ENCODE measurements around the gene GATAD2A.
A peak's percentile ranks its signal among the peaks of the same experiment; 100 is the strongest.

GATAD2A gene

DNA sequence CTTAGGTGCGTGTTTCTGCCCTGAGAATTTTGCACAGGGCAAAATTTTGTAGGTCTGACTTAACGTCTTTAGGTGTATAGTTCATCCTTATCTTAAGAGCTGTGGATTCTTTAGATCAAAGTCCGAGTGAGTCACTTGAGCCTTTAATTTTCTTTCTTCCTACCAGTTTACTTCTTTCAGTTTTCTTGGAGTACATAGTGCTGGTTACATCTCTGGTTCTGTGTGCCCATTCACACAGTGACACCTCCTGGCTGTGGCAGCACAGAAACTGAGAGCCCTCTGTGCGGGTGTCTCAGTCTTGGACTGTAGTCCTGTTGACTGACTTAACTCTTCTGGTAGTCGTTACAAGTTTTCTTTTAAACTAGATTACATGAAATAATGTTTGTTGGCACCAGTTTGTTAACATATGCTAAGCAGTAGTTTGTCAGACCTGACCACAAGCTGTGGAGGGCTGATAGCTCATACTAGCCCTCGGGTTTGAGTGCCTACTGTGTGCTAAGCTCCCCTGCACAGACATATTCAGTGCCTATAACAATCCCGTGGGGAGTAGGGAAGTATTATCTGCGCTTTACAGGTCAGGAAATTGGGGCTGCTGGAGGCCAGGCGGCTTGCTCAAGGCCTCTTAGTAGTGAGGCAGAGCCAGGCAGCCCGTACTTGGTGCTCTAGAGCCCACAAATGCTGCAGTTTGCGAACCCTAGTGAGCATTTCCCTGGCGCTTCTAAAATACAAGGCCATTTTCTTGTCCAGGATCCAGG, 1.6 kb downstream of the GATAD2A start:
- Histone ChIP-seq H3K36me3 (no peaks in the 10 kb centered on the region), H3K9me3 (no peaks in the 10 kb centered on the region), H3K27me3 (no peaks in the 10 kb centered on the region), H3K4me1 (ENCODE audit: control insufficient read depth in 1 of 2, insufficient read depth in 1 of 2, low read depth in 1 of 2, low read length in 1 of 2) (peaks cover 69 to 76% of the 10 kb centered on the region in 2 experiments), H3K4me3 (ENCODE audit: low read depth in 1 of 2, low read length in 1 of 2) (peak overlapping the region; percentile 53 to 74), H3K27ac (peak overlapping the region; percentile 85)
- TF ChIP-seq, protein P1, sequence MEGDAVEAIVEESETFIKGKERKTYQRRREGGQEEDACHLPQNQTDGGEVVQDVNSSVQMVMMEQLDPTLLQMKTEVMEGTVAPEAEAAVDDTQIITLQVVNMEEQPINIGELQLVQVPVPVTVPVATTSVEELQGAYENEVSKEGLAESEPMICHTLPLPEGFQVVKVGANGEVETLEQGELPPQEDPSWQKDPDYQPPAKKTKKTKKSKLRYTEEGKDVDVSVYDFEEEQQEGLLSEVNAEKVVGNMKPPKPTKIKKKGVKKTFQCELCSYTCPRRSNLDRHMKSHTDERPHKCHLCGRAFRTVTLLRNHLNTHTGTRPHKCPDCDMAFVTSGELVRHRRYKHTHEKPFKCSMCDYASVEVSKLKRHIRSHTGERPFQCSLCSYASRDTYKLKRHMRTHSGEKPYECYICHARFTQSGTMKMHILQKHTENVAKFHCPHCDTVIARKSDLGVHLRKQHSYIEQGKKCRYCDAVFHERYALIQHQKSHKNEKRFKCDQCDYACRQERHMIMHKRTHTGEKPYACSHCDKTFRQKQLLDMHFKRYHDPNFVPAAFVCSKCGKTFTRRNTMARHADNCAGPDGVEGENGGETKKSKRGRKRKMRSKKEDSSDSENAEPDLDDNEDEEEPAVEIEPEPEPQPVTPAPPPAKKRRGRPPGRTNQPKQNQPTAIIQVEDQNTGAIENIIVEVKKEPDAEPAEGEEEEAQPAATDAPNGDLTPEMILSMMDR (IDR thresholded peaks at IDR 0.05): no peak

DNA sequence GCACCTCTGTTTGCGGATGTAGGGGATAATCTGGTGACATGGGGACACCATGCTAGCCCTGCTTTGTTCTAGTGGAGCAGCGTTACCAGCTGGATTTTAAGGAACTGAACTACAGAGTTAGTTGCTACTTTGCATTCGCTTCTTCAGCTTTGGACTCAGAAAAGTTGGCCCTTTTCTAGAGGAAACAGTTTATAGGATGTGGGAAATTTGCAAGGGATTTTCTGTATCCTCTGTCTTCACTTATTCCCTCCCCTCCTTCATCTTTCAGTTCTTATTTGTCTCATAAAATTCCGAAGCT, 2.1 kb downstream of the GATAD2A start:
- peaks cover 66 to 72% of the 10 kb centered on the region in 2 experiments for H3K4me1 ChIP-seq (ENCODE audit: control insufficient read depth in 1 of 2, insufficient read depth in 1 of 2, low read depth in 1 of 2, low read length in 1 of 2)
- peak overlapping the region; percentile 53 to 74 for H3K4me3 ChIP-seq (ENCODE audit: low read depth in 1 of 2, low read length in 1 of 2)
- TF ChIP-seq, protein P1 (IDR thresholded peaks at IDR 0.05): no peak
- H3K9me3 ChIP-seq: no peaks in the 10 kb centered on the region
- H3K27me3 ChIP-seq: no peaks in the 10 kb centered on the region
- peak overlapping the region; percentile 85 for H3K27ac ChIP-seq
- no peaks in the 10 kb centered on the region for H3K36me3 ChIP-seq

DNA sequence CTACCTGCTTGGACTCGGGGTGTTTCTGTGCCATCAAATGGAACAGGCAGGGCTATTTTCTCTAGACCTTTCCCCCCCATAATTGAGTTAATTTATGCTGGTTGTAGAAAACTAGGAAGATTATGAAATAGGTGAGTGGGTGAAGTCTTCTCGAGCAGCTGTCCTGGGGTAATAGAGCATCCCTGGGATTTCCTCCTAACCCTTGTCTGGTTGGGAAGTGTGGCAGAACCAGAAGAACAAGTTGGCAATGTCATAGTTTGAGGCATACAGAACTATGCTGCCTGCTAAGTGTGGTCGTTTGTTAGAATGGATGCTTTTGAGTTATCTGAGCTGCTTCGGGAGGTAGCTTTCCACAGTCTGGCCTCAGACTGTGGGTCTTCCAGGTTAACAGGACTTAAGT, 3.7 kb downstream of the GATAD2A start:
- Histone ChIP-seq H3K9me3 (no peaks in the 10 kb centered on the region), H3K4me3 (ENCODE audit: low read depth in 1 of 2, low read length in 1 of 2) (no peak overlapping the region), H3K4me1 (ENCODE audit: control insufficient read depth in 1 of 2, insufficient read depth in 1 of 2, low read depth in 1 of 2, low read length in 1 of 2) (peaks cover 56 to 62% of the 10 kb centered on the region in 2 experiments), H3K36me3 (no peaks in the 10 kb centered on the region), H3K27ac (peak overlapping the region; percentile 28), H3K27me3 (no peaks in the 10 kb centered on the region)
- TF ChIP-seq, protein P1 (IDR thresholded peaks at IDR 0.05): no peak

DNA sequence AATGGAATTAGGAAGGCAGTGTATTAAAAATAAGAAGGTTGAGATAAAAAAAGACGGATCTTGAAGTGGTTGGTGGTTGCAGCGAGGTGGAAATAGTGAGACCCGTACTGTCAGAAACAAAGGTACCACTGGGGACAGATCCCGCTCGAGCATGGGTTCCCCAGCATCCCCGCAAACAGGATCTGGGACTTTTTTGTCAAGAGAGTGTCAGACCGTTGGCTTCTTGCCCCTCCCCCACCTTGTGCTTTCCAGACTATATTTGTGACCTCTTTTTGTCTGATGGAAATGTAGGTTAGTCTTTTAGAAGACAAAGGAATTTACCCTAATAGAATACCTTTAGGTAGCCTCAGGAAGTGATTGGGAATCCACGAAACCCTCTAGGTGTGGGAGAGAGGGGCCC, 4.2 kb downstream of the GATAD2A start:
- Histone ChIP-seq H3K4me3 (ENCODE audit: low read depth in 1 of 2, low read length in 1 of 2) (no peak overlapping the region), H3K36me3 (no peaks in the 10 kb centered on the region), H3K9me3 (no peaks in the 10 kb centered on the region), H3K27ac (peak overlapping the region; percentile 28), H3K4me1 (ENCODE audit: control insufficient read depth in 1 of 2, insufficient read depth in 1 of 2, low read depth in 1 of 2, low read length in 1 of 2) (peaks cover 56 to 59% of the 10 kb centered on the region in 2 experiments), H3K27me3 (no peaks in the 10 kb centered on the region)
- TF ChIP-seq, protein P1 (IDR thresholded peaks at IDR 0.05): no peak

DNA sequence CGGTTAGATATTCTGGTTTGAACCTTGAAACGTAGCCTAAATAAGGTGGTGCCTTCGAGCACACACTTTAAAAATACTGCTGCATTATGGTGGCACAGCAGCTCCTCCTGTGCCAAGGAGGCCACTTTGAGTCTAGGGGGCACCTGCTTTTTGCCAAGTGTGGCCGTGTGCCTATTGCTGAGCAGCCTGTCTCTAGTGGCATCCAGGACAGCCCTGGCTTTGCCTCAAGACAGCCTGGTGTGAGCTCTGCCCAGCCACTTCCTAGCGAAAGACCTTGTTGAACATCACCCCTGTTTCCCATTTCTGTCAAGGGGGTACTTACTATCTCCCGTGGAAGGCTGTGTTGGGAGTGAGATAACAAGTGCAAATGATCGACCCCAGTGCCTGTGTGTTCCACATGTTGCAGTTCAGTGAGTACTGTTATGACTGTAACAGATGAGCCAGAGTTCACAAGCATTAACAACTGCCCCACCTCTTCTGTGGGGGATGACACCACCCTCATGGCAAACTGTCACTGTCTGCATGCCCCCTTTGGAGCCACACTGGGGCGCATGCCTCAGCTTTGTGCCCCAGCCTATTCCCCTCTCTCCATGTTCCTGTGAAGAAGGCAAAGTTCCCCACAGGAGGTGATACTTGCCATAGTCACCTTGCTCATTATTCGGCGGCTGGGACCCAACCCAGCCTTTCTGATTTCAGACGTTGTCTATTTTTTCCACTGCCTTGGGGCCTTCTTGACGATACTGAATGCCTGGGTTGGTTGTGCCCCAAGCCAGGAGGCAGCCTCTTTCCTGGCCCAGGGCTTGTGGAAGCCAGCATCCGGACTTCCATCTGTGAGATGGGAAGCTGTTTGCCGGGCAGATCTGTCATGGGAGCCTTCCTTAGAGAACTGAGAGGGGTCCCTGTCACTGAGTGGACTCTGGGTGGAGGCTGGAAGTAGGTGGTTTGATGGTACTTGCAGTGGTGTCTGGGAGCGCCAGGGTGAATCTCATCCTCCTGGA, 5.4 kb downstream of the GATAD2A start:
- Histone ChIP-seq H3K27ac (peak overlapping the region; percentile 25), H3K27me3 (no peaks in the 10 kb centered on the region), H3K9me3 (no peaks in the 10 kb centered on the region), H3K4me3 (ENCODE audit: low read depth in 1 of 2, low read length in 1 of 2) (no peak overlapping the region), H3K36me3 (no peaks in the 10 kb centered on the region), H3K4me1 (ENCODE audit: control insufficient read depth in 1 of 2, insufficient read depth in 1 of 2, low read depth in 1 of 2, low read length in 1 of 2) (peaks cover 53 to 62% of the 10 kb centered on the region in 2 experiments)
- TF ChIP-seq, protein P1 (IDR thresholded peaks at IDR 0.05): no peak

Data from neutrophil (primary cell).